HG03175 (cell line): ENCODE measurements around the gene SLC6A11.

Experiments used
- ATAC-seq: cut with Tn5 transposase; IDR thresholded peaks from one replicate; pipeline ENCODE4 v1.9.1; 2021; ENCODE audit warnings: mild to moderate bottlenecking, moderate library complexity; ENCODE audit not compliant: unreplicated experiment

The SLC6A11 gene

DNA sequence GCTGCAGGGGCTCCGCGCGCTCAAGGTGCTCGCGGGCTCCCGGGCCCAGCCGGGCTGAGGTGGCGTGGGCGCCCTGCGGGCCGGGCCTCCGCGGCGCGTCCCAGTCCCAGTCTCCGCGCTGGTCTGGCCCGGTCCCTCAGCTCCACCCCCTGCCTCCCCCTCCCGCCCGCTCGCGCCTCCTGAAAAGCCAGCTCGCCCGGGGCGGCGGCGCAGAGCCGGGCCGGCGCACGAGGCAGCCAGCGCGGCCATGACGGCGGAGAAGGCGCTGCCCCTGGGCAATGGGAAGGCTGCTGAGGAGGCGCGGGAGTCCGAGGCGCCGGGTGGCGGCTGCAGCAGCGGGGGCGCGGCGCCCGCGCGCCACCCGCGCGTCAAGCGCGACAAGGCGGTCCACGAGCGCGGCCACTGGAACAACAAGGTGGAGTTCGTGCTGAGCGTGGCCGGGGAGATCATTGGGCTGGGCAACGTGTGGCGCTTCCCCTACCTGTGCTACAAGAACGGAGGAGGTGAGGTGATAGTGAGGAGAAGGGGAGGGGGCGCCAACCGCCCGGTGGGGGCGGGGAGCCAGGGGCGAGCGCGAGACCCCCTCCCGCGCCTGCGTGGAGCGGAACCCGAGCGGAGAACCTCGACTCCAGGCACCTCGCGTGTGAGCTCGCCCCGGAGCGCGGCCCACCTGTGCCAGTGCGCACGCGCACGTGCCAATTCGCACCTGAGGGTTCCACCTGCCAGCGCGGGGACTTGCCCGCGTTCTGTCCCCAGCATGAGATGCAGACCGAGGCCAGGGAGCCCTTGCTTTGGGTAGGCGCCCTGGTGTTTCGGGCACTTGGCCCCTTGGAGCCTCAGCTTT, at the start of gene SLC6A11:
Gene SLC6A11 (plus strand): TSS at position 210 of the 844 bp plus-strand sequence. CDS start 38 bp downstream, at position 248.
- ATAC-seq, result no peak

DNA sequence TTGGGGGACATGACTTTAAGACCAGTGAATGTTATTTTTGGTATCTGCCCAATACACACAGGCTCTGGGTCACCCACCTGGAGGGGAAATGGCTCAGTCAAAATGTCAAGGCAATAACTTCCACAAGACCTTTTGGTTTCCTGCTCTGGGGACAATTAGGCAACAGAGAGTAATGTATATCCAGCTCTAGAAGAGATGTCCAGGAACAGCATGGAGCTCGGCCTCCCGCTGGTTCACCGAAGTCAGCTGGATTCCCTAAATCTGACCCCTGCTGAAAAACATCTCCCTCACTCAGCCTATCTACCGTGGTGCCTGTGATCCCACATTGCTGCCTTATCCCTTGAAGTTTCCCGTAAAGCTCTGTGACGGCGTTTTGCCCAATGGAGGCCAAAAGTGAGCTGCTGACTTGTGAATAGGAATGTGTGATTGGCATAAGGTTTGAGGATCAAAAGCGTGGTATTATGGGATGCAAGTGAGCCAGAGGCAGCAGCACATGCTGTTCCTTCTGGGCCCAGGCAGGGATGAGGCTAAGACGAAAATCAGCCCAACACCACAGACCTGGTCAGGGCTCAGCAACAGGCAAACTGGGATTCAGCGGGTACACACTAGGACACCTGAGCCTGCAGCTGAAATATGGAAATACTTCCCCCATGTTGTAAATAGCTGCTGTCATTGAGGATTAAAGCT, 47.2 kb upstream of the SLC6A11 start:
- ATAC-seq, result no peak

DNA sequence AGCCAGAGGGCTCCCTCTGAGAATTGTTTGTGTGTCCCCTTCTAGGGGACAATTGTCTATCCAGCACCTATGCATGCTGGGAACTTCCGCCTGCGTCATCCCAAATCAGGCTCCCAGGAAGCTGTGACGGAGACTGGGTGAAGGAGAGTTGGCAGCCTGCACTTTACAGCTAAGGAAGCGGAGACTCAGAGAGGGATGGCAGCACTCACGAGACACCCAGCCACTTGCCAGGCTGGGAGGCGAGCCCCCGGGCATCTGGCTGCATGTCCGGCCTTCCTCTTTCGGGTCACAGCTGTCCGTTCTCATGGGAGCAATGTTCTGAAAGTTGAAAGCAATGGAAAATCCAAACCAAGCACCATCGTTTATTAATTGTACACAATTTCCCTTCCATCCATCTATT, 45.5 kb upstream of the SLC6A11 start:
- ATAC-seq, result no peak

DNA sequence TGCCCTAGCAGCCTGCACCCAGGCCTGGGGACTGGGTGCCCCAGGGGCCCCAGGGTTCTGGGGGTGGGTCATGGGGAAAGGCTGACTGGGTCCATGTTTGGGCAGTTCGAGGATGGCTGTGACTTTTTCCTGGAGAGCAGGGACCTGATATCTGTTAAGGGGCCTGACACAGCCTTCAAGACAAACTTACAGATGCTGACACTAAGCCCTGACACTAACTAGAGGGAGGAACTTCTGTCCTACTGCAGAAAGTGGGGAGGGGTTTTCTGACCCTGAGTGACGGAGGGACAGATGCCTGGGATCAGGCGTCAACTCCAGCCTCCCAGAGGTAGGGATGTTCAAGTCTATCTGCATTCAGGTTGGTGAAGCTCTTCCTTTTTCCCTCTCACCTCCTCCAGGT, 45.0 kb upstream of the SLC6A11 start:
- ATAC-seq, result no peak

DNA sequence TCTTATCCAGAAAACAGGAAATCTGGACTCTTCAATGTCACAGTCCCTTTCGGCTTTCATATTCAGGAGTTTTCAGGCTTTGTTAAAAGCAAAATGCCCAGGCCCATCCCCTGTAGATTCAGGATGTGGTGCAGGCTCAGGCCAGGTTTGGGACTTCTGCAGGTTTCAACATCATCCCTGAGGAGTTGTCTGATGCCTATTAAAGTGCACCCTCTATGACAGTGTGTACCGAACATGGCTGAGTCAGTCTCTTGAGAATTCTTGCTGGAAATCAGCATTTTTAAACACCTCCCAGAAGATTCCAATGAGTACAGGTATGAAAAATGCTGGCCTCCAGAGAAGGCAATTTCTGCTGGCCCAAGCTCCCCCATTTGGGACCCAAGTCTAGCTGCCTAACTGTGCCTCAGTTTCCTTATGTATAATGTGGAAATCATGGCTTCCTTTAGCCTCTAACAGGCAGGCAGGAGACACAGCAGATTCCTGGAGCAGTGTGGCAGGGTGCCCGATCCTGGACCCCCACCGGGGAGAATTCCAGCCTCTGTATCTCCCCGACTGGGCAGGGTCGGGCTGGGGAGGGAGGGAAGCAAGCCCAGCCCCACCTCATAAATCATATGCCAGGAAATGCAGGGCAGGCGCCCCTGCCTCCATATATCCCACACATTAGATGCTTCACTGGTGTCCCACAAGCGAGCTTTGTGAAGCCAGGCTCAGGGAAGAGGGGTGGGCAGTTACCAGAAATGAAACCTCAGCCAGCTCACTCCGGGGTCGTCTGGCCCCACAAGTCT, 44.4 kb upstream of the SLC6A11 start:
- ATAC-seq, result no peak

DNA sequence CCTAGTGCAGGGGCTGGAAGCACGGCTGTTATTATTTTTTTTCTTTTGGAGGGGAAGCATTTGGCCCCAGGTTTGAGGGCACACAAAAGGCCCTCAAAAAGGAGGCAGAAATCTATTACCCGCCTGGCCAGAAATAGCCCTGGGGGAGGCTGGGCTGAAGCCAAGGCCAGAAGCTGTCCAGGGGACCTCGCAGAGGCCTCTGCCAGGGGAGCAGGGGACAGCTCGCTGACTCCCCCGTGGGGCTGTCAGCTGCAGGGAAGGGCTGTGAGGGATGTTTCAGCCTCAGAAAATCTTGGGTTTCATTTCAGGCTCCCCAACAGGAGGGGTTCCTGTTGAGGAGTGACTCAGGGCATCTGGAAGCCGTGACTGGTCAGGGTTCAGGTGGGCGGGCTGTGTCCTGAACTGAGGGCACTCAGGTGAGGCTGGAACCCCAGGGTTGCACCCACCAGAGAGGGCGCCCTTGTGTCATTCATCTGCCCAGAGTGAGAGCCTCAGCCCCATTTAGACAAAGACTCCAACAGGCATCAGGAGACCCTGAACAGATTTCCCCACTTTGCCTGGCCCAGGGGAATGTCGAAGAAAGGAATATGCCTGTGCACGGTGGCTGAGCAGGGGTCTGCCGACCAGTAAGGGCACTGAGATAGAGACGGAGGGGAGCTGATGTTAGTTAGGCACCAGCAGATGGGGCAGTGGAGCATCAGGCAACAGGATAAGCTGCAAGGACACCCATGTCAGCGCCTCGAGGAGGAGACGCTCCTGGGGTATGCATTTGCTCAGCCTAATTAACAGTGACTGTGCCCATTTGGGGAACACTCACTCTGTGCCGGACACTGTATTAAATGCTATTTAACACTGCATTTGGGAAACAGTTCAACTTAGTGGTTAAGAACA, 43.5 kb upstream of the SLC6A11 start:
- ATAC-seq, result no peak

DNA sequence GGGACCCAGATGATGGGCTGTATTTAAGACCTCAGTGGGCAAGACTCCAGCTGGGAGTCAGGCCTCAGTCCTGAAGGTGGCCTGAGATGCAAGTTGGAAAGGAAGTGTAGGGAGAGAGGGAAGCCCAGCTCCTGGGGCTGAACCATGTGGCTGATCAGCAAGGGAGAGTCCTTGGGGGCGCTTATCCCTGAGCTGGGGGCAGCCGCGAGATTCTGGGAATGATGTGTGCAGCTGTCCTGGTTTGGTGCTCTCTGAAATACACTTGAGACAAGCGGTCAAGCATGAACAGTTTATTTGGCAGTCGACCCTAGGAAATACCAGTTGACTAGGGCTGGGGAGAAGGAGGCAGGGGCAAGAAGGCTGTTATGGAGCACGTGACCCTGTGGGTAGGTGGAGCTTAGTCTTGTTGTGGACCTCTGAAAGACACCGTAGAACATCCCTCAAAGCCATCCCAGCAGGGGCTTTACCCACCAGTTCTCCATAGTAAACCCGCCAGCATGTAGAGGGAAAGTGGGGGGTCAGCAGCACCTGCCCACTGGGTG, 41.8 kb upstream of the SLC6A11 start:
- ATAC-seq, result no peak

DNA sequence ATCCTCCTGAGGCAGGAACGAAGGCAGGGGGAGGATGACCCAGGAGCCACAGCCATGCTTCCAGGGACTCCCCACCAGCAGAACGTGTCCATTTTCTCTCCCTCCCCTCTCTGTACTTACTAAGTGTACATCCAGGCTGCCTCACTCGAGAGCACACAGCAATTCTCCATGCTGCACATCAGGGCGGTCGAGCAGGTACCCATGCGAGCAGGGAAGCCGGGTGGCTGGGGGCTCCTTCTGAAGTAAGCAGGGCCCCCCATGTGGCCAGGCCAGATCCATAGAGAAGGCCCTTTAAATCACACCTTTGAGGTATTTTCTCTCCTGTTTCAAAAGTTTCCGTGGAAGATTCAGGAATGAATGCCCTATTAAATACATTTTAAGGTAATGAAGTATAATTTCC, 41.2 kb upstream of the SLC6A11 start:
- no peak for ATAC-seq

DNA sequence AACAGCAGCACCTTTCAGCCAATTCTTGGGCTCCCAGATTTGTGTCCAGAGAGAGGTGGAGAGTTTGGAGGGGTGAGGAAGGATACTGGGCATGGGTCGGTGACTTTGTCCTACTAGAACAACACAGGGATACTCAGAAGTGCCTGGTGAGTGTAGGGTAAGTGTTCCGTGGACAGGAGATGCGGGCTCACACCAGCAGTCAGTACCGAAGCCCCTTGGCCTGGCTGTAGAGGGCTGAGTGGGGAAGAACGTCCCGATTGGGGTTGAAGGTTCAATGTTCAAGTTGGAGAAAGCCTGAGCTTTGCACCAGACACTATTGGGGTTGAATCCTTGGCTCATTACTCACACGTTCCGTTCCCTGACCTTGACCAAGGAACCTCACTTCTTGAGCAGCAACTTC, 40.8 kb upstream of the SLC6A11 start:
- no peak for ATAC-seq

DNA sequence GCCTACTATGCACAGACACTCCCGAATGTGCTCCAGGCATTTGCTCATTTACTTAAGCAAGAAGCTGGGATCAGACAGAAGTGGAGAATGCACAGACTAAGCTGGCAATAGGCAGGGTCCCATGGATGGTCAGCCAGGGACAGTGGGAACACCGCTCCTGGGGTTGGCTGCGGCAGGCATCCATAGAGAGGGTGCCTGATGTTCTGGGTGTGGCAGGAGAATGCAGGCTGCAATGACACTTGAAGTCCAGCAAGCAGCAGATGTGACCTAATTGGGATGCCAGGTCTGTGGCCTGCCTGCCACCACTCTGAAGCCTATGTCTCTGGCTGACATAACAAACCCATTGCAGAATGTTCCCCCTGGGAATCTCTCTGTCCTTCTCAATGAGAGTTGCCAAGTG, 40.2 kb upstream of the SLC6A11 start:
- no peak for ATAC-seq

DNA sequence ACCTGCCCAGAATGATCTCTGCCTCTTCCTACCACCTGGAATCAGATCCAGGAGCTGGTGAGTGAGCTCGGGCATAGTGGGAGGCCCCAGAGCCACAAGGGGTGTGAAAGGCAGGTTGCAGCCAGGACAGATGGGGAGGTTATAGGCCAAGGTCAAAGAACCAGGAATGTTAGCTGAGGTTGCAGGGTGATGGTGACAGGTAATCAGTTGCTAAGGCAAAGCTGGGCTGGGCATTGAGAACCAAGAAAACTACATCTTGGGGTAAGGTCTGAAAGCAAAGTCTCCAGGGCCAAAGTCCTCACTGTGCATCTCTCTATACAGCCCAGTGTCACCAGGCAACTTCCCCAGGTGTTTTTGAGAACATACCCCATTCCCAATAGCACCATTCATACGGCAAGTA, 38.4 kb upstream of the SLC6A11 start:
- no peak for ATAC-seq

DNA sequence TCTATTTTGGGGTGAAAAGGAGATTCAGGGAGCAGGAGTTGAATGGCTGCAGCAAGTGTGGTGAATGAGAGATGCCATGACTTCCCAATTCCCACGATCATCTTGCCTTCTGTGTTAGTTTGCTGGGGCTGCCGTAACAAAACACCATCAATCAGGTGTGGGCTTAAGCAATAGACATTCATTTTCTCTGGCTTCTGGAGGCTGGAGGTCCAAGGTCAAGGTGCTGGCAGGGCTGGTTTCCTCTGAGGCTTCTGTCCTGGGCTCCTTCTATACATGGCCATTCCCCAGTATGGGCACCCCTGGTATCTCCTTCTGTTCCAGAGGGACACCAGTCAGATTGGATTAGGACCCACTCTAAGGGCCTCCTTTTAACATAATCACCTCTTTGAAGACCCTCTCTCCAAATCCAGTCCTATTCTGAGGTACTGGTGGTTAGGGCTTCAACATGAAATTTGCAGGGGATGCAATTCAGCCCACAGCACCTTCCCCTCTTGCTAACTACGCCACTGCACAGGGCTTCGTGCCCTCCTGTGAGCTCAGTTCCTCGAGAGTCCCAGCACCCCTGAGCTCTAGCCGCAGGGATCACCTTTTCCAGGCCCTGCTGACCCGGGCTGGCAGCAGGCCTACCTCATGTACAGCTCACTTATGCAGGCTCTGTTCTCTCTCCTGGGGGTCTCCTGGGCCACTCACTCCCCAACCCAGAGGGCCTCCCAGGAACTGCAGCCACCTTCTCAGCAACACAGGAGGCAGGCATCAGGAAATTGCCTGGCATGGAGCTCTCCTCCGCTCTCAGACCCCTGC, 37.3 kb upstream of the SLC6A11 start:
- no peak for ATAC-seq

DNA sequence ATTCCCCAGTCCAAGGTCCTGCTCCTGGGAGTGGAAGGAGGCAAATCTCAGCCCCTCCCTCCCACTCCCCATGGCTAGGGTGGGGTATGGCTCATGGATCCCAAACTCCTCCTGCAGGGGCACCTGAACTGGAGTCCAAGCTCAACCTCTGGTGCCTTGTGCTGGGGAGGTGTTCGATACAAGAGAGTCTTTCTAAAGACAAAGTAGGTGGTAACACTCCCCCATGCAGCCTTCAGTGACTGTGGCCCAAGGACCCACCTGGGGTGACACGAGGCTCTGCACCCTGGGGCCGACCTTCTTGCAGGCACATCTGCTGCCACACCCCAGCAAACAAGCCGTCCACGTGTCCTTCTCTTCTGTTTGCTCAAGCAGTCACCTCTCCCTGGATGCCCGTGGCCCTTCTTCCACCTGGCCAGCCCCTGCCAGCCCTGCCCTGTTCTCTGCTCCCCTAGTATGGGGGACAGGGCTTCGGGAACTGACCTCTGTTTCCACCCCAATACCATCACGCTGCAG, 36.7 kb upstream of the SLC6A11 start:
- no peak for ATAC-seq

DNA sequence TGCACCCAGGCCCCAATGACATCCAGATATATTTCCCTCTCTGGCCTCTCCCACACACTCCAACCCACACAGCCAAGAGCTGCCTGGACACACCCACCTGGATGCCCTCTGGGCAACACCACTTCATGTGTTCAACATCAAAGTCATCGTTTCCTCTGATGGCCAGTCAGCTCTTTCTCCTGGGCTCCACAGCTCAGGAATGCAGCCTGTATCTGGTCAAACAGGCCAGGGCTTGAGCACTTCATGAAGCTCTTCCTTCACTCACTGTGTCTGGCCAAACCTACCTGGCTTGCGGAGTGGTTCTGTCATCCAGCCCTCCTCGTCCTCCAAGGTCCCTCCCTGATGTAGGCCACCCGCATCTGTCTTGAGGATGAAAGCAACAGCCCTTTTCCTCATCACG, 35.8 kb upstream of the SLC6A11 start:
- ATAC-seq, result no peak

DNA sequence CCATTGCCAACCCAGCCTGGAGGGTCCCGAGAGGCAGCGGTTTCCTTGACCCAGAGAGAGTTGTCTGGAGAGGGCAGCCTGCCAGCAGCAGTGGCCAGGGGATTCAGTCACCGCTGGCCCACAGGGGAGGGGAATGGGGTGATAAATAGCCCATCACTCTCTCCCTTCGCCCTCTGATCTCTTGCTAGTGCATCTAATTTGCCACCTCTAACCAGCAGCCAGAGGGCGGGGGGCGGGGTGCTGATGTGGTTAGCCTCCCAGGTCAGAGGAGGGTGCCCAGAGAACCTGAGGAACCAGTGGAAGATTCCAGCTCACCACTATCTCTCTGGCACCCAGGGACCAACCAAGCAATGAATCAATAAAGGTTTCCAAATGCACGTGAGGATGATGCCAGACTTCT, 35.1 kb upstream of the SLC6A11 start:
- no peak for ATAC-seq

DNA sequence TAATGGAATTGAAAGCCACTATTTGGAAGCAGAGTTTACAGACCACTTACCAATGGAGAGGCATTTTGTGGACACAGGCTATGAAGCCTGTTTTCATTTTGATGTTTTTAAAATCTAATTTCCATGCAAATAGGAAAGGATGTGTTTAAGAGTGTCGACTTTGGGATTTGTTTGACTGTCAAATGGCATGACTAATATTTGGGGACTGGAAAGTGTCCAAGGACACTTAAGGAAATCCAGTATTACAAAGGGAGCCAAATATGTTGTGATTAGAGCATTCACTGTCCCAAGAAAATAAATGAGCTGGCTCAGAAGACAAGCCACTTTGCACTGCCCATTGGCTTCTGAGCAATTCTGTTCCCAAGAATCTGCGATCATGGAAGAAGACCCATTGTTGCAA, 34.0 kb upstream of the SLC6A11 start:
- ATAC-seq, result no peak

DNA sequence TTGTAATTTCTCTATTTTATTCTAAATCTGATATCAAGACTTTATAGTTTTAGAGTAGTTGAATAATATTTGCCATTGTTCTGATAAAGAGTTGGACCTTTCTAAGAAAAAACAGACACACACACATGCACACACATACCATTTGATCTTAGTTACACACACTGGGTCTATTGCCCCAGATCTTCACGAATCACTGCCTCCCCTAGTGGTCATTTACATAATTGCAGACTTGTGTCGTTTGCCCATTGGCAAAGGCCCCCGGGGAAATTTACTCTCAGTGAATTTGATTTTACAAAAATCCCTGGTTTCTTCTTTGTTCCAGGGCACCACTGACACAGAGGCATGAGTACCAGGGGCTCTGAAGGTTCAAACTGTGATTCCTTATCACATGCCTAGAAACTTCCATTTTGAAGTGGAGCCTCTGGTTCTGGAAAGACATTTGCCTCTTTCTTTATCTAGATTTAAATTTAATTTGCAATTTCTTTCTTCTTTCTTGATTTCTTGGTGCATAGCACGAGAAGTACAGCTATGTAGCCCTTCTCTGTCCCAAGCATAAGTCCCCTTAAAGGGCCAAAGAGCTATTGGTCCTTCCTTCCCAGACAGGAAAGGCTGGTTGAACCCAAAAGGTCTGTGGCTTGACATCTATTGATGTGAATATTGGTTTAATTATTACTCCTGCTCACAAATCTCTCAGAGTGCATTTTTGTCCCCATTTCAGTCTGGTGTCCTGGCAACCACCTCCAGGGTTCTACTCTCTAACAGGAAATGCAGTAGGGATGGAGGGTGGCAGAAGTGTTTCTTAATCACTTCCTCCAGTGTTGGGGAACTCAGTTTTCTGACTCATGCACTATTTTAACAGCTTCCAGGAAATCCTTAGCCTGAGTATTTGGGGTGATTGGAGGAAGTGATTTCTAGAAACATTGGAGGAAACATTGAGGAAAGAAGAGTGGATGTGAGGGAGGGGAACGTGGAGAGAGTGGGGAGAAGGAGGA, 32.4 kb upstream of the SLC6A11 start:
- ATAC-seq, result no peak

DNA sequence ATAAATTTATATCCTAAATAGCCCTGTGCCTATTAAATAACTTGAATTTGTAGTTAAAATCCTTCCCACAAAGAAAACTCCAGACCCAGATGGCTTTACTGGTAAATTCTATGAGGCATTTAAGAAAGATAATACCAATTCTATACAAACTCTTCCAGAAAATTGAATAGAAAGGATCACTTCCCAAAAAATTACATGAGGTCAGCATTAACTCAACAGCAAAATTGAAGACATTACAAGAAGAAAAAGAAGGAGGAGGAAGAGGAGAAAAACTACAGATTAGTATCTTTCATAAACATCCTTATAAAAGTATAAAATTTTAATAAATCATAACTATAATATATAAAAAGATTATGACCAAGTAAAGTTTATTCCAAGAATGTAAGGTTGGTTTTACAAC, 29.4 kb upstream of the SLC6A11 start:
- ATAC-seq, result no peak
